DND-41 (cell line): Measurements from ENCODE around the gene GRIK4.

Experiments
- ATAC-seq: fragments of 200-7000 bp; cut with Tn5 transposase; 3 replicates; pipeline ENCODE4 v1.9.1; 2021; ENCODE audit warnings: low read depth; ENCODE audit not compliant: insufficient read depth
- DNase-seq: peaks from one replicate; pipeline ENCODE4 v3.0.0-alpha.2; 2020
- H2AFZ ChIP-seq: 2 replicates; pipeline ENCODE4 v1.6.0; 2012; ENCODE audit warnings: low read depth, low read length
- H3K27ac ChIP-seq: 2 replicates; pipeline ENCODE4 v1.5.1; 2012; ENCODE audit warnings: low read length, inconsistent platforms
- H3K27me3 ChIP-seq: fragments of 200-600 bp; sonication (generic); 2 replicates; pipeline ENCODE4 v1.6.0; 2012; ENCODE audit warnings: low read length, mild to moderate bottlenecking, inconsistent platforms; ENCODE audit not compliant: insufficient read depth, poor library complexity
- H3K36me3 ChIP-seq: 2 replicates; pipeline ENCODE4 v1.5.1; 2012; ENCODE audit warnings: low read length, inconsistent platforms; ENCODE audit not compliant: insufficient read depth
- H3K4me1 ChIP-seq: 2 replicates; pipeline ENCODE4 v1.5.1; 2012; ENCODE audit warnings: mild to moderate bottlenecking, low read length; ENCODE audit not compliant: insufficient read depth
- H3K4me2 ChIP-seq: 2 replicates; pipeline ENCODE4 v1.6.0; 2012; ENCODE audit warnings: mild to moderate bottlenecking, moderate library complexity, low read length, inconsistent platforms; ENCODE audit not compliant: insufficient read depth
- H3K4me3 ChIP-seq, 2 experiments: fragments of 200-600 bp in 1 of 2; shearing (Covaris generic) in 1 of 2; 2 replicates each; pipeline ENCODE4 v1.5.1; 2012 to 2016; ENCODE audit warnings: inconsistent platforms in 2 of 2, low read length in 2 of 2, mild to moderate bottlenecking in 2 of 2, low read depth in 1 of 2, moderate library complexity in 1 of 2
- H3K79me2 ChIP-seq: 2 replicates; pipeline ENCODE4 v1.6.0; 2012; ENCODE audit warnings: low read length, inconsistent platforms; ENCODE audit not compliant: insufficient read depth
- H3K9ac ChIP-seq: 2 replicates; pipeline ENCODE4 v1.6.0; 2012; ENCODE audit warnings: low read depth, mild to moderate bottlenecking, inconsistent platforms, low read length, moderate library complexity
- H3K9me3 ChIP-seq: 2 replicates; pipeline ENCODE4 v1.5.1; 2012; ENCODE audit warnings: low read length, moderate library complexity, mild to moderate bottlenecking, inconsistent platforms; ENCODE audit not compliant: insufficient read depth, severe bottlenecking
- H4K20me1 ChIP-seq: 2 replicates; pipeline ENCODE4 v1.6.0; 2012; ENCODE audit warnings: low read length; ENCODE audit not compliant: insufficient read depth
- EZH2 ChIP-seq: IDR thresholded peaks from 3 replicates; pipeline ENCODE4 v1.6.1; 2012; ENCODE audit warnings: borderline replicate concordance, low read depth, mild to moderate bottlenecking, moderate library complexity, low read length, inconsistent platforms; ENCODE audit not compliant: severe bottlenecking
- TF ChIP-seq, protein P1 (sequence below): IDR thresholded peaks from 2 replicates; pipeline ENCODE4 v1.5.1; 2012; ENCODE audit warnings: borderline replicate concordance, low read length, moderate library complexity, mild to moderate bottlenecking; ENCODE audit not compliant: poor library complexity, severe bottlenecking; ENCODE audit errors: extremely low read depth

GRIK4 gene

DNA sequence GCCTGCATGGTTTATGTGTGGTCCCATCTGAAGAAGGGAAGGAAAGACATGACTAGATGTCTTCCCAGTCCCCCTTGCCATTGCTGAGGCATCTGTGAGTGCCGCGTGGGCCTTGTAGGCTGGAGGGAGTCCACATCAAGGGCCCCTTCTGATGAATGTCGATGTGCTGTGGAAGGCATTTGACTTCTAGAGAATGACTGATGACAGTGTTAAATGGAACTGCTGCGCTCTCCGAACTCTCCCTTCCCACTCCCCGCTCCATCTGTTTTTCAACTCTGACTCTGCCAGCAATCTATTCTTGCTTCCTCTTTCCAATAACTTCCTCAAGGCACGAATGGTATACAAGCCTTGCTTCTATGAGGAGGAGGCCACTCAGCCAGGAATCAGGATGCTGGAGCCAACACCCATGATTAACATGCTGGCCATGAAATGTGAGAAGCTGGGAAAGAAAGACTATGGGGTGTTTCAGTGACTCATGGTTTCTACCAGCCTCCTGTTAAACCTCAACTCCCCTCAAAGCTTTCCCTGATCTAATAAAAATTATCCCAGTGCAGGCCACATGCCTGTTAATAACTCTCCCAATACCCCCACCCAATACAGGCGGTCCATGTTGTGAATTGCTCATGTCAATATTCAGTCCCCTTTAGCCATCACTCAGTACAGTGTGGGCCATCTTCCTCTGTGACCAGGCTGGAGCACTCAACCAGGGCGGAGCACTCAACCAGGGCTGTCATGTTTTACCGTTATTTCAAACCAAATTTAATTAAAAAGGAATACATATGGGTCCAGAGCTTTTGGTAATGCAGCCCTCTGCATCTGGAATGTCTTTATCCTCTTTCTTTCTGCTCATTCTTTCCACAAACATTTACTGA lies 466.0 kb downstream of the GRIK4 start:
- ATAC-seq = no peak
- Histone ChIP-seq H3K4me2 (no peak overlapping the region), H2AFZ (no peak overlapping the region), H3K79me2 (no peaks in the 10 kb centered on the region), H3K4me3 (no peak overlapping the region), H3K36me3 (no peaks in the 10 kb centered on the region), H3K27me3 (peaks cover 25% of the 10 kb centered on the region), H3K4me1 (no peaks in the 10 kb centered on the region), H3K9ac (no peak overlapping the region), H4K20me1 (no peaks in the 10 kb centered on the region), H3K27ac (no peak overlapping the region), H3K9me3 (no peaks in the 10 kb centered on the region)
- TF ChIP-seq, protein P1, sequence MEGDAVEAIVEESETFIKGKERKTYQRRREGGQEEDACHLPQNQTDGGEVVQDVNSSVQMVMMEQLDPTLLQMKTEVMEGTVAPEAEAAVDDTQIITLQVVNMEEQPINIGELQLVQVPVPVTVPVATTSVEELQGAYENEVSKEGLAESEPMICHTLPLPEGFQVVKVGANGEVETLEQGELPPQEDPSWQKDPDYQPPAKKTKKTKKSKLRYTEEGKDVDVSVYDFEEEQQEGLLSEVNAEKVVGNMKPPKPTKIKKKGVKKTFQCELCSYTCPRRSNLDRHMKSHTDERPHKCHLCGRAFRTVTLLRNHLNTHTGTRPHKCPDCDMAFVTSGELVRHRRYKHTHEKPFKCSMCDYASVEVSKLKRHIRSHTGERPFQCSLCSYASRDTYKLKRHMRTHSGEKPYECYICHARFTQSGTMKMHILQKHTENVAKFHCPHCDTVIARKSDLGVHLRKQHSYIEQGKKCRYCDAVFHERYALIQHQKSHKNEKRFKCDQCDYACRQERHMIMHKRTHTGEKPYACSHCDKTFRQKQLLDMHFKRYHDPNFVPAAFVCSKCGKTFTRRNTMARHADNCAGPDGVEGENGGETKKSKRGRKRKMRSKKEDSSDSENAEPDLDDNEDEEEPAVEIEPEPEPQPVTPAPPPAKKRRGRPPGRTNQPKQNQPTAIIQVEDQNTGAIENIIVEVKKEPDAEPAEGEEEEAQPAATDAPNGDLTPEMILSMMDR = no peak
- no peak for TF ChIP-seq EZH2
- DNase-seq = no peak

DNA sequence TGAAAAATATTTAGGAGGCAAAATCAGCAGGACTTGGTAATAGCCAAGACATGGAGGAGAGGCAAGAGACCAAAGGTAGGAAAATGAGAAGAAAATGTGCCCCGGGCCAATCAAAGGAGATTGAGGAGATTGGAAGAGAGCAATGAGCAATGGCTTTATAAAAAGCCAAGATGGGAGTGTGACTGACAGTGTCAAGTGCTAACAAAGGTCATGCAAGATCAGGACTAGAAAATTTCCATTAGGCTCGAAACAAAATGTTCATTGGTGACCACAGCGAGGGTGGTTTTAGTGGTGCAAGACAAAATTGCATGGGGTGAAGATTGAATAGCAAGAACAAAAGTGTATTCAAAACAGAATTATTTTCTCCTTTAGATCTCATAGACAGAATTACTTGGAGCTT lies 467.2 kb downstream of the GRIK4 start:
- no peak overlapping the region for H3K27ac ChIP-seq
- H2AFZ ChIP-seq = no peak overlapping the region
- no peaks in the 10 kb centered on the region for H3K9me3 ChIP-seq
- peaks cover 28% of the 10 kb centered on the region for H3K27me3 ChIP-seq
- H4K20me1 ChIP-seq = no peaks in the 10 kb centered on the region
- no peaks in the 10 kb centered on the region for H3K36me3 ChIP-seq
- H3K9ac ChIP-seq = no peak overlapping the region
- no peak for TF ChIP-seq EZH2
- TF ChIP-seq, protein P1 = no peak
- no peaks in the 10 kb centered on the region for H3K79me2 ChIP-seq
- H3K4me3 ChIP-seq = no peak overlapping the region
- ATAC-seq = no peak
- H3K4me1 ChIP-seq = no peaks in the 10 kb centered on the region
- no peak overlapping the region for H3K4me2 ChIP-seq
- no peak for DNase-seq

DNA sequence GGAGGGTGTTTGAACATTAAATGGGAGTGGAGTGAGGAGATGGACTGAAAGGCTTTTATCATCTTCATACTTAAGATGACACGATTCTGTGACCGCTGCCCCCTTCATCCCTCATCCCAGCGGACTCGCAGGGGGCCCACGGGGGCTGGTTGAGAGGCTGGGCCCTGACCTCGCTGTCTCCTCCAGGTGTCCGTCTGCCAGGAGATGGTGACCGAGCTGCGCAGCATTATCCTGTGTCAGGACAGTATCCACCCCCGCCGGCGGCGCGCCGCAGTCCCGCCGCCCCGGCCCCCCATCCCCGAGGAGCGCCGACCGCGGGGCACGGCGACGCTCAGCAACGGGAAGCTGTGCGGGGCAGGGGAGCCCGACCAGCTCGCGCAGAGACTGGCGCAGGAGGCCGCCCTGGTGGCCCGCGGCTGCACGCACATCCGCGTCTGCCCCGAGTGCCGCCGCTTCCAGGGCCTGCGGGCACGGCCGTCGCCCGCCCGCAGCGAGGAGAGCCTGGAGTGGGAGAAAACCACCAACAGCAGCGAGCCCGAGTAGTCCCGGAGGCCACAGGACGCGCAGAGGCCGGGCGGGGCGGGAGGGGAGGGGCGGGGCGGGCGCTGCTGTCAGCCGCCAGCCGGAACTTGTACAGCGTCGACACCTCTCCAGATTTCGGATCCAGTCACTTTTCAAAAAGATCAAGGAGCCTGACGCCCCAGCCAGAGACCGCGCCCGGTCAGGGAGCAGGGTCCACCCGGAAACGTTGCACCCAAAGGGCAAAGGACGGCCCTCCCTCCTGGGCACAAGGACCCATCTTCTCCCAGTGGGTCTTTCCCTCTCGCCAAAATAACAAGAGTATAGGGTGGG lies 474.4 kb downstream of the GRIK4 start:
- Histone ChIP-seq H3K36me3 (no peaks in the 10 kb centered on the region), H3K4me1 (no peaks in the 10 kb centered on the region), H3K79me2 (no peaks in the 10 kb centered on the region), H4K20me1 (no peaks in the 10 kb centered on the region), H3K27ac (no peak overlapping the region), H3K4me2 (no peak overlapping the region), H2AFZ (no peak overlapping the region), H3K4me3 (no peak overlapping the region), H3K9ac (no peak overlapping the region), H3K9me3 (no peaks in the 10 kb centered on the region), H3K27me3 (peaks cover 15% of the 10 kb centered on the region)
- TF ChIP-seq, protein P1 = no peak
- no peak for TF ChIP-seq EZH2
- ATAC-seq (no peak), DNase-seq (no peak)
